Measurements from ENCODE around the gene KRTAP2-4.

The KRTAP2-4 gene

GRCh38 chr17:41016578-41017215 lies 49.0 kb downstream of the KRTAP2-4 start:
- no peak for DNase-seq
- peaks cover 3 to 13% (median 5%) of the 10 kb centered on the region in 4 experiments for H3K4me1 ChIP-seq (ENCODE audit: control extremely low read depth in 1 of 4, control insufficient read depth in 4 of 4, insufficient read depth in 4 of 4, low read length in 3 of 4)
- H3K4me3 ChIP-seq (ENCODE audit: control insufficient read depth in 1 of 7, extremely low read depth in 1 of 7, insufficient read depth in 4 of 7, low read depth in 2 of 7, low read length in 6 of 7): no peak overlapping the region
- no peak overlapping the region for H3K27ac ChIP-seq (ENCODE audit: insufficient read depth in 1 of 2, low read depth in 1 of 2, low read length in 2 of 2, poor library complexity in 1 of 2, severe bottlenecking in 2 of 2)
- ChIA-PET CTCF (no interaction called here), POLR2A (no interaction called here)
- 87% methylated on average over 12 of the region's 13 CpGs for WGBS (ENCODE audit: insufficient coverage)
- H3K36me3 ChIP-seq (ENCODE audit: control insufficient read depth in 4 of 4, insufficient read depth in 4 of 4, low read length in 3 of 4): no peaks in the 10 kb centered on the region
- H3K9me3 ChIP-seq (ENCODE audit: control extremely low read depth in 1 of 5, control insufficient read depth in 4 of 5, insufficient read depth in 2 of 5, low read depth in 1 of 5, low read length in 4 of 5): peaks cover 0 to 3% (median 0%) of the 10 kb centered on the region in 5 experiments
- no peaks in the 10 kb centered on the region for H3K27me3 ChIP-seq (replicated peaks in 2 of 5; ENCODE audit: control insufficient read depth in 4 of 5, insufficient read depth in 5 of 5, low read length in 4 of 5)

GRCh38 chr17:41015454-41015853 lies 50.2 kb downstream of the KRTAP2-4 start:
- POLR2A ChIA-PET: no interaction called here
- 94% methylated on average over 4 of the region's 7 CpGs for whole genome bisulfite sequencing (ENCODE audit: insufficient coverage)
- no peaks in the 10 kb centered on the region for H3K9me3 ChIP-seq (ENCODE audit: control extremely low read depth in 1 of 5, control insufficient read depth in 4 of 5, insufficient read depth in 2 of 5, low read depth in 1 of 5, low read length in 4 of 5)
- no peaks in the 10 kb centered on the region for H3K36me3 ChIP-seq (ENCODE audit: control insufficient read depth in 4 of 4, insufficient read depth in 4 of 4, low read length in 3 of 4)
- no peak overlapping the region for H3K4me3 ChIP-seq (ENCODE audit: control insufficient read depth in 1 of 7, extremely low read depth in 1 of 7, insufficient read depth in 4 of 7, low read depth in 2 of 7, low read length in 6 of 7)
- no peaks in the 10 kb centered on the region for H3K27me3 ChIP-seq (replicated peaks in 2 of 5; ENCODE audit: control insufficient read depth in 4 of 5, insufficient read depth in 5 of 5, low read length in 4 of 5)
- no peak for DNase-seq
- CTCF ChIA-PET: no interaction called here
- peaks cover 3 to 13% (median 5%) of the 10 kb centered on the region in 4 experiments for H3K4me1 ChIP-seq (ENCODE audit: control extremely low read depth in 1 of 4, control insufficient read depth in 4 of 4, insufficient read depth in 4 of 4, low read length in 3 of 4)
- H3K27ac ChIP-seq (ENCODE audit: insufficient read depth in 1 of 2, low read depth in 1 of 2, low read length in 2 of 2, poor library complexity in 1 of 2, severe bottlenecking in 2 of 2): no peak overlapping the region
